ENCODE data around the gene FCGR2B. TPM values are rescaled to one million over a fixed set of nuclear protein-coding genes. Genes with fewer than 3 reads are reported as not detected.

The FCGR2B gene
- total RNA-seq, 4 donors from 2014 or later = 4.8 to 9.4 (median 5.8) TPM

- H3K36me3 ChIP-seq = no peaks in the 10 kb centered on the region
- intact Hi-C loops (cut with DNase I; ENCODE audit: low total_unique reads) = no loop called here
- H3K27me3 ChIP-seq = peaks cover 10 to 39% (median 16%) of the 10 kb centered on the region in 3 donors
- peaks cover 0 to 14% of the 10 kb centered on the region in 2 donors for H3K4me1 ChIP-seq
- in situ Hi-C loops (cut with MboI; ENCODE audit: low sequenced_read_pairs in 4 of 4) = loop anchor here in 3 of 4 donors (25.0 kb wide), 2 partner anchors 114 to 514 kb away; partner anchors contain the start of genes APOA2 (in 2 of the 3), FCER1G (in 2 of the 3) and NDUFS2 (in 2 of the 3)
- H3K9me3 ChIP-seq = no peaks in the 10 kb centered on the region
- H3K4me3 ChIP-seq = peak overlapping the region; percentile 71 to 88 (median 77)
- no peak for TF ChIP-seq POLR2A (IDR thresholded peaks at IDR 0.05)
- TF ChIP-seq, protein P1, sequence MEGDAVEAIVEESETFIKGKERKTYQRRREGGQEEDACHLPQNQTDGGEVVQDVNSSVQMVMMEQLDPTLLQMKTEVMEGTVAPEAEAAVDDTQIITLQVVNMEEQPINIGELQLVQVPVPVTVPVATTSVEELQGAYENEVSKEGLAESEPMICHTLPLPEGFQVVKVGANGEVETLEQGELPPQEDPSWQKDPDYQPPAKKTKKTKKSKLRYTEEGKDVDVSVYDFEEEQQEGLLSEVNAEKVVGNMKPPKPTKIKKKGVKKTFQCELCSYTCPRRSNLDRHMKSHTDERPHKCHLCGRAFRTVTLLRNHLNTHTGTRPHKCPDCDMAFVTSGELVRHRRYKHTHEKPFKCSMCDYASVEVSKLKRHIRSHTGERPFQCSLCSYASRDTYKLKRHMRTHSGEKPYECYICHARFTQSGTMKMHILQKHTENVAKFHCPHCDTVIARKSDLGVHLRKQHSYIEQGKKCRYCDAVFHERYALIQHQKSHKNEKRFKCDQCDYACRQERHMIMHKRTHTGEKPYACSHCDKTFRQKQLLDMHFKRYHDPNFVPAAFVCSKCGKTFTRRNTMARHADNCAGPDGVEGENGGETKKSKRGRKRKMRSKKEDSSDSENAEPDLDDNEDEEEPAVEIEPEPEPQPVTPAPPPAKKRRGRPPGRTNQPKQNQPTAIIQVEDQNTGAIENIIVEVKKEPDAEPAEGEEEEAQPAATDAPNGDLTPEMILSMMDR (IDR thresholded peaks at IDR 0.05 in 4 of 5, conservative IDR thresholded peaks at IDR 0.05 in 1 of 5) = peak in 2 of 5 experiments; percentile 4 to 17
- DNase-seq (no peak), ATAC-seq (peak; percentile 34 to 46)
- H3K27ac ChIP-seq = peak overlapping the region; percentile 58 to 72 (median 69)
Observed at GRCh38 chr1:161725908-161726472, 63.0 kb downstream of the FCGR2B start.

DNA sequence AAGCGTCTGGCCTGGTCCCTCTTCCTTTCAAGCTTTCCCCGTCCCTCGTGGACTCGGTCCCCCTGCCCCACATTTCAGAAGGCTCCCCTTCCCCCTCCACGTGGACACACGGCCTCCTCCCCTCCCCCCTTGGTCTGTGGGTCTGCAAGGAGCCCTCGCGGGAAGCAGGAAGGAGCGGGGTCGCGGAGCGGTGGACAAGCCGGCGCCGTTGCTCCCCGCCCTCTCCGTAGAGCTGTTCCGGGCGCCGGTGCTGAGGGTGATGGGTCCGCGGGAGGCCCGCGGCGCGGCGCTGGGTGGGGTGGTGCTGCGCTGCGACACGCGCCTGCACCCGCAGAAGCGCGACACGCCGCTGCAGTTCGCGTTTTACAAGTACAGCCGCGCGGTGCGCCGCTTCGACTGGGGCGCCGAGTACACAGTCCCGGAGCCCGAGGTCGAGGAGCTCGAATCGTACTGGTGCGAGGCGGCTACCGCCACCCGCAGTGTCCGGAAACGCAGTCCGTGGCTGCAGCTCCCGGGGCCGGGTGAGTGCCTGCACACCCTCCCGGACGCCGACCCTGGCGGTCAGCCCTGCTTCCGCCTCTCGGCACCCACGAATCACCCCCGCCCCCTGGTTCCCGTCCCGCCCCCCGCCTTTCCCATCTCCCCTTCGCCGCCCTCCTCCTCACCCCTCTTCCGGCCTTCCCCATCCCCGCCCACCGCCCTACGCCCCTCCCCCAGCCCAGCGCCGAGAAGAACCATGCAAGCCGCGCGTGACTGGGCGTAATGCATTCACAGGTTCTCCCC lies 63.7 kb downstream of the FCGR2B start:
- Histone ChIP-seq H3K4me1 (peaks cover 0 to 14% of the 10 kb centered on the region in 2 donors), H3K36me3 (no peaks in the 10 kb centered on the region), H3K27me3 (peaks cover 10 to 39% (median 16%) of the 10 kb centered on the region in 3 donors), H3K27ac (peak overlapping the region; percentile 58 to 77 (median 70)), H3K9me3 (no peaks in the 10 kb centered on the region), H3K4me3 (peak overlapping the region; percentile 71 to 88 (median 77))
- peak; percentile 76 to 79 for ATAC-seq
- in situ Hi-C loops (cut with MboI; ENCODE audit: low sequenced_read_pairs in 4 of 4) (loop anchor here in 3 of 4 donors (25.0 kb wide), 2 partner anchors 114 to 514 kb away; partner anchors contain the start of genes APOA2 (in 2 of the 3), FCER1G (in 2 of the 3) and NDUFS2 (in 2 of the 3)), intact Hi-C loops (cut with DNase I; ENCODE audit: low total_unique reads) (no loop called here)
- DNase-seq = peak; percentile 61 to 64
- peak; percentile 28 to 35 for TF ChIP-seq POLR2A (IDR thresholded peaks at IDR 0.05)
- TF ChIP-seq, protein P1 (IDR thresholded peaks at IDR 0.05 in 4 of 5, conservative IDR thresholded peaks at IDR 0.05 in 1 of 5) = peak in 1 of 5 experiments; percentile 17

- Histone ChIP-seq H3K27me3 (peaks cover 10 to 35% (median 15%) of the 10 kb centered on the region in 3 donors), H3K36me3 (no peaks in the 10 kb centered on the region), H3K27ac (peak overlapping the region; percentile 58 to 77 (median 70)), H3K4me1 (peaks cover 0 to 14% of the 10 kb centered on the region in 2 donors), H3K9me3 (no peaks in the 10 kb centered on the region), H3K4me3 (peak overlapping the region; percentile 71 to 88 (median 77))
- DNase-seq (no peak), ATAC-seq (peak in 1 of 2 donors; percentile 25)
- intact Hi-C loops (cut with DNase I; ENCODE audit: low total_unique reads) = no loop called here
- TF ChIP-seq, protein P1 (IDR thresholded peaks at IDR 0.05 in 4 of 5, conservative IDR thresholded peaks at IDR 0.05 in 1 of 5) = no peak
- TF ChIP-seq POLR2A (IDR thresholded peaks at IDR 0.05) = peak in 1 of 2 donors; percentile 13
- in situ Hi-C loops (cut with MboI; ENCODE audit: low sequenced_read_pairs in 4 of 4) = loop anchor here in 3 of 4 donors (25.0 kb wide), 2 partner anchors 115 to 515 kb away; partner anchors contain the start of genes APOA2 (in 2 of the 3), FCER1G (in 2 of the 3) and NDUFS2 (in 2 of the 3)
Observed at GRCh38 chr1:161727256-161727924, 64.4 kb downstream of the FCGR2B start.

Other genes with a start within 250 kb of the FCGR2B start
- gene FCGR2A, start 157.7 kb upstream of the FCGR2B start, total RNA-seq = 1 to 10 TPM; 5.0 to 9.0 (median 7.2) TPM
- gene HSPA6, start 138.6 kb upstream of the FCGR2B start, total RNA-seq = under 1 TPM in 2 of 4 donors, not detected in 2; 0.25 to 0.60 TPM
- gene FCGR3A, start 113.3 kb upstream of the FCGR2B start, total RNA-seq = 1 to 10 TPM; 1.7 to 7.7 (median 3.0) TPM
- gene FCGR3B, start 32.0 kb upstream of the FCGR2B start, total RNA-seq = 1 to 10 TPM in 1 of 4 donors, under 1 TPM in 3; 0.38 to 1.2 (median 0.42) TPM
- gene FCRLA, start 44.1 kb downstream of the FCGR2B start, total RNA-seq = not detected
- not detected for gene FCRLB, start 58.4 kb downstream of the FCGR2B start, total RNA-seq
- gene DUSP12, start 86.6 kb downstream of the FCGR2B start, total RNA-seq = 10 to 100 TPM in 2 of 4 donors, 1 to 10 TPM in 2; 5.0 to 15.0 (median 10.0) TPM
- gene ATF6, start 103.2 kb downstream of the FCGR2B start, total RNA-seq = 10 to 100 TPM; 15.3 to 20.1 (median 18.3) TPM